Urinary bladder (tissue), 4 donors: ENCODE measurements around the gene SERPINB2. TPM values are rescaled to one million over a fixed set of nuclear protein-coding genes. Genes with fewer than 3 reads are reported as not detected.
"Not testable (repeated sequence)": the region's sequence is repeated elsewhere in the genome, so short reads cannot be mapped to it uniquely, and the experiment has no call there.

Source experiments
- DNase-seq: peaks from one replicate; pipeline ENCODE4 v3.0.0-alpha.2; 2015; ENCODE audit errors: extremely low spot score
- H3K27ac ChIP-seq: one replicate; pipeline ENCODE4 v1.5.1; 2013; ENCODE audit warnings: low read depth, mild to moderate bottlenecking, moderate library complexity
- H3K36me3 ChIP-seq: one replicate; pipeline ENCODE4 v1.6.1; 2013; ENCODE audit warnings: mild to moderate bottlenecking, moderate library complexity; ENCODE audit not compliant: insufficient read depth
- H3K4me1 ChIP-seq: one replicate; pipeline ENCODE4 v1.6.1; 2013; ENCODE audit warnings: mild to moderate bottlenecking, moderate library complexity; ENCODE audit not compliant: insufficient read depth
- H3K4me3 ChIP-seq: one replicate; pipeline ENCODE4 v1.5.1; 2013; ENCODE audit warnings: low read depth, low read length
- WGBS: extraction: QIAGEN DNeasy Blood & Tissue Kit; methylation state at CpG from one replicate; pipeline ENCODE4 v1.1.7; 2013; 5-methylcytosine and 5-hydroxymethylcytosine counted together
- polyA plus RNA-seq: library from polyadenylated mRNA; stranded (reverse); fragments of 200-250 nt; gene quantifications from one replicate; pipeline ENCODE4 v1.2.3, GENCODE V29; 2013
- total RNA-seq: library from RNA; depleted of rRNA; stranded (reverse); fragments of >200 nt; gene quantifications from one replicate; pipeline ENCODE4 v1.2.3, GENCODE V29; 2014
- donor health status: healthy with polysubstance abuse.
- donor health status: healthy.

Gene SERPINB2
- total and polyA plus RNA-seq, 2 donors, result not detected

DNA sequence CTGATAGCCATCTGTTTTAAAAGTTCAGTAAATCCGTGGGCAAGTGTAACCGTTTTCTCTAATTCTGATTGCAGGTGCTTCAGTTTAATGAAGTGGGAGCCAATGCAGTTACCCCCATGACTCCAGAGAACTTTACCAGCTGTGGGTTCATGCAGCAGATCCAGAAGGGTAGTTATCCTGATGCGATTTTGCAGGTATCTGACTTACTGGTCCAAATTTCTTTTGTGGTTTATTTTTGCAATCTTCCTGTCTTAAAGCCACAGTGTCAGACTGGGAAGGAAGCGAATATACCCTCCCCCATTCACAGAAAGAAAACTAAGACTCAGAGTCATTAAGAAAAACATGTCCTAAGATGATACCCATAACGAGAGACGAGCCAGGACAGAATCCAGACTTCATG, 7.7 kb downstream of the SERPINB2 start:
- Histone ChIP-seq H3K27ac (no peak overlapping the region), H3K36me3 (no peaks in the 10 kb centered on the region), H3K4me3 (no peak overlapping the region), H3K4me1 (no peaks in the 10 kb centered on the region)
- no peak for DNase-seq
- WGBS, result 61% methylated on average over 6 of the region's 6 CpGs

DNA sequence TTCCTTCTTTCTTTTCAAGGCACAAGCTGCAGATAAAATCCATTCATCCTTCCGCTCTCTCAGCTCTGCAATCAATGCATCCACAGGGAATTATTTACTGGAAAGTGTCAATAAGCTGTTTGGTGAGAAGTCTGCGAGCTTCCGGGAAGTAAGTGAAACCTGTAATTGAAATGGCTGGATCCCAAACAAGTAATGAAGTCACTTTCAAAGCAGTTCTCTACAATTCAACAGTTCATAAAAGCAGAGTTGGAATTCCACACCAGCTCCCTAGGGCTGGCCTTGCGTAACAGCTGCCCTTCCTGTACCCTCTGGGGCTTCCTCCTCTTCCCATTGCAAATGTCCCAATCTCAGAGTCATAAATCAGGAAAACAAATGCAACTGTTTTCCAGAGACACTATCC, 9.6 kb downstream of the SERPINB2 start:
- no peak overlapping the region for H3K4me3 ChIP-seq
- no peak for DNase-seq
- no peaks in the 10 kb centered on the region for H3K36me3 ChIP-seq
- H3K4me1 ChIP-seq, result no peaks in the 10 kb centered on the region
- 42% methylated on average over 4 of the region's 4 CpGs for WGBS
- H3K27ac ChIP-seq, result no peak overlapping the region

DNA sequence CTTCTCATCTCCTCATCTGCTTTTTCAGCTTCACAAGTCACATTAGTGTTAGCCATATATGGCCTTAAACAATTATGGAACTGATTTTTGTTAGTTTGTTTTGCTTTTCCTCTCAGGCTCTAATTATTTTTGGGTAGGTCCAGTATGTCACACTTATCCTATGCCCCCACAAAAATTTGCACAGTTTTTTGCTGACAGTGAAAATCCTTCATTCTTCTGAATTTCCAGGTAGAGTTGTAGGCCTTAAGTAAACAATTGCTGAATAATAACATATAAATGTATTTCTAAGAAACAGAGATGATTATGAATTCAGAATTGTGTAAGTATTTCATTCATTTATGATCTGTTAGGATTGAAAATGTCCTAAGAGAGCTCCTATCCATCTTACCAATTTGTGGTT, 11.7 kb downstream of the SERPINB2 start:
- H3K4me3 ChIP-seq, result no peak overlapping the region
- no peak overlapping the region for H3K27ac ChIP-seq
- DNase-seq, result no peak
- H3K4me1 ChIP-seq, result no peaks in the 10 kb centered on the region
- H3K36me3 ChIP-seq, result no peaks in the 10 kb centered on the region

DNA sequence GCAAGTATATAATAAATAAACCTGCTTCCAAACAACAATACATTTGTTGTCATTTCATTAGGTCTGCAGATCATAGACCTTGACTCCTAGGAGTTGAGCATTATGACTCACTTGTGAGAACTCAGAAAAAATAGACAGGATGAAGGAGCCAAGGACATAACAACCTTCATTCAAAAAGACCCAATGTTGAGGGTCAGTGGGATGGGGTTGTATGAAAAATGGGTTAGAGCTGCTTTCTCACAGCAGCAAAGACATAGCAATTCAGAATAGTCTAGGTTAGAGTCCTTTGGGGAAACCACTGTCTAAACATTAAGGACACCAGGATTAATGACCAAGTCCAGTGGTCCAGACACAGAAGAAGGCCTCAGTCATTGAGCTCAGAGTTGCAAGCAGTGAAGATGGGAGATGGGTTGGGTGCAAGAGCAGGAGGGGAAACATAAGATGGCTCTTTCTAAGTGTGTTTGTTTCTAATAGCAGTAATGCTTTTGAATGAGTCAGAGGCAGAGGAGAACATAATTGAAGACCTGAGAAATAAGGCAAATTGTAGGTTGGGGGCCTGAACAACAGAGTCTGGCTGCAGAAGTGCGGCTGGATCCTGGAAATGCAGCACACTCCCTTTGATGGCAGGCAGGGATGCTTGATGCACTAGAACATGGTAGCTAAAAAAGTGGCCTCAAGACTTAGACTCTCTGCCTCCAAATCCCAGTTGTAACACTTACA, 16.5 kb downstream of the SERPINB2 start:
- WGBS, result 90% methylated on average over 1 of the region's 1 CpG
- H3K4me1 ChIP-seq, result no peaks in the 10 kb centered on the region
- H3K27ac ChIP-seq, result no peak overlapping the region
- no peak for DNase-seq
- H3K4me3 ChIP-seq, result no peak overlapping the region
- no peaks in the 10 kb centered on the region for H3K36me3 ChIP-seq

DNA sequence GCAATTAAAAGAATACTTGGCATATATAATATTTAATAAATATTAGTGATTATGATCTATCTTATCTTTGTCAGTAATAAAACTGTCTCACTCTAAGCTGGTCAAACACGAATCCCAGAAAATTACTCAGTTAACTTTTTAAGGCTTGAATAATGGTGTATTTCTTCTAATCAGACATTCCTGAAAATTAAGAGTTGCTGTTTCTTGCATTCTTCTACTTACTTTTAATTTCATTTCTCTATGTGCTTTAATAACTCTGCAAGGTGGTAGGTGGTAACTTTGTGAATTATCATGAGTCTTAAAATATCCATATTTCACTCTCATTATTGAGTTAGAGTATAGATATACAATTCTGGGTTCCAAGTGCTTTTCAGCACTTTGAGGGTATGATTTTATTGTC, 17.2 kb downstream of the SERPINB2 start:
- Histone ChIP-seq H3K4me1 (no peaks in the 10 kb centered on the region), H3K27ac (no peak overlapping the region), H3K4me3 (no peak overlapping the region), H3K36me3 (no peaks in the 10 kb centered on the region)
- 30% methylated on average over 1 of the region's 1 CpG for WGBS
- DNase-seq, result no peak

DNA sequence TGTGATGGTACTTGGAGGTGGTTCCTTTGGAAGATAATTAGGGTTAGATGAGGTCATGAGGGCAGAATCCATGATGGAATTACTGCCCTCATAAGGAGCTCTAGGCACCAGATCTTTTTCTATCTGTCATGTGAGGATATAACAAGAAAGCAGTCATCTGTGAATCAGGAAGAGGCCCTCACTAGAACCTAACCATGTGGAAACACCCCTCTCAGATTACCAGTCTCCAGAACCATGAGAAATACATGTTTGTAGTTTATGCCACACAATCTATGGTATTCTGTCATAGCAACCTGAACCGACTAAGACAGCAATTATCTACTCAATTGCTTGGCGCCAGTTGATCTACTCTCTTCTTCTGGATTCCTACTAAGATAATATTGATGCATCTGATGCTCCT, 17.9 kb downstream of the SERPINB2 start:
- no peak for DNase-seq
- WGBS, result 94% methylated on average over 2 of the region's 2 CpGs
- H3K36me3 ChIP-seq, result no peaks in the 10 kb centered on the region
- H3K4me3 ChIP-seq, result no peak overlapping the region
- H3K4me1 ChIP-seq, result no peaks in the 10 kb centered on the region
- no peak overlapping the region for H3K27ac ChIP-seq

DNA sequence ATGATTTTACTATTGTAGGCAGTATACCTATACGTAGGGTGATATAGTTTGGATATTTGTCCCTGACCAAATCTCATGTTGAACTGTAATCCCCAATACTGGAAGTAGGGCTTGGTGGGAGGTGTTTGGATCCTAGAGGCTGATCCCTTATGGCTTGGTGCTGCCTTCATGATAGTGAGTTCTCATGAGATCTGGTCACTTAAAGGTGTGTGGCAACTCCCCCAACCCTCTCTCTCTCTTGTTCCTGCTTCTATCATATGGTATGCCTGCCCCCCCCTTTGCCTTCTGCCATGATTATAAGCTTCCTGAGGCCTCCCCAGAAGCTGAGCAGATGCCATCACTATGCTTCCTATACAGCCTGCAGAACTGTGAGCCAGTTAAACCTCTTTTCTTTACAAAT, 18.6 kb downstream of the SERPINB2 start:
- WGBS, result 93% methylated on average over 1 of the region's 1 CpG
- DNase-seq, result no peak
- no peak overlapping the region for H3K4me3 ChIP-seq
- no peaks in the 10 kb centered on the region for H3K36me3 ChIP-seq
- no peak overlapping the region for H3K27ac ChIP-seq
- H3K4me1 ChIP-seq, result no peaks in the 10 kb centered on the region

DNA sequence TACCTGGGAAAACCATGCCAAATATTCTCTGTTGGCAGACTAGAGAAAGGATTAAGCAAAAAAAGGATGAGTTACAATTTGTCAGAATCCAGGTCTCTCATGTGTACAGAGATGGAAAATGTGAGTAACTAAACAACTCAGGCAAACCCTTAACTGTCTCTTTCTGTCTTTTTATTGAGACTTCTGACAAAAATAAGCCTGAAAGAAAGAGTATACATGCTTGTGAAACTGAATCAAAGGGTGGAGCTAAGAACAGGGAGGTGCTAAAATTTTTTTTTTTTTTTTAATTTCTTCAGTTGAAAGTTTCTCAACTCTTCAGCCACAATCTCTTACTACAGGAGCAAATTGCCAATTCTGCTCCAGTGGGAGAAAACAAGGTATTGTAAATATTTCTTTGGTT, 20.2 kb downstream of the SERPINB2 start, which contains the start of gene SERPINB10:
TSS of gene SERPINB10 (plus strand) at position 295 of the 400 bp plus-strand sequence. CDS start 7,553 bp downstream, outside the sequence.
- Histone ChIP-seq H3K4me1 (no peaks in the 10 kb centered on the region), H3K36me3 (no peaks in the 10 kb centered on the region), H3K27ac (no peak within 1 kb of the TSS), H3K4me3 (no peak within 1 kb of the TSS)
- DNase-seq, result no peak

DNA sequence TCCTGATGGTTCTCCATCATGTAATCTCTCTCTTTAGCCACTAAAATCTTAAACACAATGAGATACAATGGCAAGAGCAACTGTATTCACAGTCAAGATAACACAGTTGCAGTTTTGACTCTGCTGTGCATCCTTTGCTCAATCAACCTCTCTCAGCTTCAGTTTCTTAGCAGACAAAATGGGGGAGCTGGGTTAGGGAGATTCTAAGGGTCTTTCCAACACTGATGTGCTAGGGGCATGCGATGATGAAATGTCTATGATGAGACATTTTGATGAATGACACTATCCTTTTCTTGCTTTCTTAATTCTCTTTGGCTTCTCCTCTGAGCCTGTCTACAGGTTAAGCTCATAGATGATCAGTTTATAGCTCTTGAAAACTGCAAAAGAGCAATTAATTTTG, 21.4 kb downstream of the SERPINB2 start:
- 98% methylated on average over 1 of the region's 1 CpG for WGBS
- H3K4me1 ChIP-seq, result no peaks in the 10 kb centered on the region
- no peaks in the 10 kb centered on the region for H3K36me3 ChIP-seq
- no peak for DNase-seq
- no peak overlapping the region for H3K4me3 ChIP-seq
- H3K27ac ChIP-seq, result no peak overlapping the region

DNA sequence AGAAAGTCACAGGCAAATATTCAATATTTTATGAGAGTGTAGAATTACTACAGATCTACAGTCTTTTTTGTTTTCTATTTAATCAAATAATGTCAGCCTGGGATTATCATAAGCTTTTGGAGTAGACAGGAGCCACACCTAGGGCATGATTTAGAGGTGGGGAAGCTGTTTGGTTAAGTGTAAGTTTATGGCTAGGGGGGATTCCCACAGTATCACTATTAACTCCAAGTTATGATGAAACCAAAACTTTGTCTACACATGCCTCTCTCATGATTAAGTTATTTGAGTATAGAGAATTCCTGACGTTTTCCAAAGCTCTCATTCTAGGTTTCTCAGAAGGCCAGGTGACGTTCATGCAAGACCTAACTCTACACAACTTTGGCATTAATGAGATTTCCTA, 22.4 kb downstream of the SERPINB2 start:
- no peak overlapping the region for H3K4me3 ChIP-seq
- no peak overlapping the region for H3K27ac ChIP-seq
- WGBS, result 69% methylated on average over 2 of the region's 2 CpGs
- no peak for DNase-seq
- no peaks in the 10 kb centered on the region for H3K4me1 ChIP-seq
- no peaks in the 10 kb centered on the region for H3K36me3 ChIP-seq

DNA sequence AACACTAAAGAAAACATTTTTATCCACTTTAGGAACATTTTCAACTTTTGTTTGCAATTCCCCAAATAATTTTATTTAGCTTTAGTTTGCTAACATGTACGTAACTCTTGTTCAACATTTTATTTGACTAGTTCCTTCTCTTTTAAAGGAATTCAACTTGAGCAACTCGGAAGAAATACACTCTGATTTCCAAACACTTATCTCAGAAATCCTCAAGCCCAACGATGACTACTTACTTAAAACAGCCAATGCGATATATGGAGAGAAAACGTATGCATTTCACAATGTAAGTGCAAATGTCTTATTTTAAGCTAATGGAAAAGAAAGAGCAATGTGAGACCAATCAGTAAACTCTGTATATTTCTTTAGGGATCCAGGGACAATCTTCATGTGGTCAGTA, 30.3 kb downstream of the SERPINB2 start:
- Histone ChIP-seq H3K27ac (no peak overlapping the region), H3K36me3 (no peaks in the 10 kb centered on the region), H3K4me1 (no peaks in the 10 kb centered on the region), H3K4me3 (no peak overlapping the region)
- no peak for DNase-seq
- WGBS, result 81% methylated on average over 5 of the region's 5 CpGs

DNA sequence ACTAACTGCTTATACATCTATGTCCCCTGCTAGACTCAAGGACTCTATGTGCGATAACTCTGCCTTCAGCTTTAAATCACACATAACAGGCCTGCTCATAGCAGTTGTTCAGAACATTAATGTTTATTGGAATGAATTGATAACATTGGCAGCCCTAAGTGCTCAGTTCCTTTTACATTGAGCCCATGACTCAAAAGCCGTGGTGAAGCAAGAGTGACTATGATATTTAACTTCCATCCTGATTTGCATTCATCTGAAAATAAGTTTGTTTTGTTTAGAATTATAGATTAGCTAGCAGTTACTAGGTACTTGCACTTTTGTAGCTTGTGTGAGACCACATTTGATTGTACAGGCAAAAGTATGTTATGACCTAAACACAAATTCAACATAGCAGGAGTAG, 34.5 kb downstream of the SERPINB2 start:
- Histone ChIP-seq H3K4me1 (no peaks in the 10 kb centered on the region), H3K27ac (no peak overlapping the region), H3K36me3 (no peaks in the 10 kb centered on the region), H3K4me3 (no peak overlapping the region)
- no peak for DNase-seq
- 73% methylated on average over 2 of the region's 2 CpGs for WGBS

DNA sequence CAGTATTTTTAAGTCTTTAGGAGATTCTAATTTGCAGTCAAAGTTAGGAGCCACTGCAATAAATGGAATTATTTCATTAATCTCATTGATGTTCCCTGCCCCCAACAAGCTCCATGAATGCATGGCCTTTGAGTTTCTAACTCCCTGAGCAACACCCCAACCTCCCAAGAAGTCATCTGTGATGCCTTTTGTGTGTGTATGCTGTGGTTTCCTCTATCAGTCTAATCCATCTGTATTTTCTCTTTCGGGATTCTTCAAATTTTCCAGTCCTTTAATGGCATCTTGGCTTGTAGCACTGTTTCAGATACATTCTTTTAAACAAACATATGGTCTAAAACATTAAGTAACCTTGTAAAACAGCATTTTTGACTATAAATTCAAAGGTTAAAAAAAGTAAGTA, 37.0 kb downstream of the SERPINB2 start:
- no peak for DNase-seq
- 27% methylated on average over 1 of the region's 1 CpG for WGBS
- Histone ChIP-seq H3K36me3 (no peaks in the 10 kb centered on the region), H3K4me1 (no peaks in the 10 kb centered on the region), H3K4me3 (no peak overlapping the region), H3K27ac (no peak overlapping the region)

DNA sequence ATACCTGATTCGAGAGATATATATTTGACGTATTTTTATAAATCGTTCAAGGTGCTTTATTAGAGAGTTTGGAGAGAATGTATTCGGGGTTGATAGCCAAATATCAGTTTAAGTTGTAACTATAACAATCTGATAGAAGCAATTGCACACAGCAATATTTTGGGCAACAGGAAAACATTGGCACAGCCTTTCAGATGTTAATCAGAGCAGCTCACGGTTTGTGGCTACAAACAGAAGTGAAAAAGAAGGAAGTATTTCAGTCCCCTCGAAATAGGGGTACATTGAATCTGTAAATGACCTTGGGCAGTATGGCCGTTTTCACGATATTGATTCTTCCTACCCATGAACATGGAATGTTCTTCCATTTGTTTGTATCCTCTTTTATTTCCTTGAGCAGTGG, 40.8 kb downstream of the SERPINB2 start:
- no peaks in the 10 kb centered on the region for H3K4me1 ChIP-seq
- WGBS, result 79% methylated on average over 8 of the region's 8 CpGs
- no peak overlapping the region for H3K27ac ChIP-seq
- no peaks in the 10 kb centered on the region for H3K36me3 ChIP-seq
- no peak for DNase-seq
- no peak overlapping the region for H3K4me3 ChIP-seq

DNA sequence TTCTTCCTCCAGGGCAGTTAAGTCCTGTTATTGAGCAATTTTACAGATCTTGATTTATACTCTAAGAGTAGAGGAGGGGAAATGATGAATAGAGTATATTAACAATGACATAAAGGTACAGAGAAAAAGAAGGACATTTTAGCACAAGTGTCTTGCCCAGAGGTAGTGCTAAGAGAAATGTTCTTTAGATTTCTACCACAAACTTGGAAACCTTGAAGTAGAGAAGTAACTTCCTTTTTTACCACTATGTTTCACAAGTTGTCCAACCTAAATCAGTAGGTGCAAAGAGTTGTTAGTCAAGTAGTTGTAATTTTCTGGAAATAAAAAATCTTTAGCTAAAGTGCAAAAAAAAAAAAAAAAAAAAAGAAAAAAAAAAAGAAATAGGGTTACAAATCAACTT, 41.9 kb downstream of the SERPINB2 start:
- H3K27ac ChIP-seq, H3K36me3 ChIP-seq, H3K4me3 ChIP-seq, DNase-seq, H3K4me1 ChIP-seq: not testable (repeated sequence)
